Fibroblast of lung (primary cell): ENCODE measurements around the gene TOR2A.

Experiments
- CTCF ChIP-seq, 2 donors: IDR thresholded peaks in 1 of 2; conservative IDR thresholded peaks in 1 of 2; 1 replicate in 1 of 2; 2 replicates in 1 of 2; pipeline ENCODE4 v1.5.1; 2011 to 2012; ENCODE audit warnings: low read length in 2 of 2, control low read depth in 1 of 2, inconsistent platforms in 1 of 2, low read depth in 1 of 2, mild to moderate bottlenecking in 1 of 2
- EZH2 ChIP-seq: IDR thresholded peaks from 2 replicates; pipeline ENCODE4 v1.5.1; 2012; ENCODE audit warnings: low read length, control low read depth, mild to moderate bottlenecking; ENCODE audit errors: missing control alignments

GRCh38 chr9:127693143-127693542 lies 42.0 kb downstream of the TOR2A start:
- TF ChIP-seq CTCF (conservative IDR thresholded peaks at IDR 0.05 in 1 of 2, IDR thresholded peaks at IDR 0.05 in 1 of 2; ENCODE audit: low read depth in 1 of 2, low read length in 2 of 2) (no peak), EZH2 (no peak)
